ENCODE measurements around the gene DDX43.
"Not testable (repeated sequence)": the region's sequence is repeated elsewhere in the genome, so short reads cannot be mapped to it uniquely, and the experiment has no call there.

Gene DDX43

DNA sequence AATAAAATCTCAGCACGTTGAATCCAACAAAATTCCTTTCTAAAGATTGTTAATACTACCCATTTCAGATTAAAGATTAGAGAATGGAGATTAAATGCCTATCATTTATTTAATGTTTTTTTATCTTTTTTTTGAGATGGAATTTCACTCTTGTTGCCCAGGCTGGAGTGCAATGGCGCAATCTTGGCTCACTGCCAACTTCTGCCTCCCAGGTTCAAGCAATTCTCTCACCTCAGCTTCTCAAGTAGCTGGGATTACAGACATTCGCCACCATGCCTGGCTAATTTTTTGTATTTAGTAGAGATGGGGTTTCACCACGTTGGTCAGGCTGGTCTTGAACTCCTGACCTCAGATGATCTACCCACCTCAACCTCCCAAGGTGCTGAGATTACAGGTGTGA lies 2.4 kb upstream of the DDX43 start:
- not testable (repeated sequence) for H3K4ac ChIP-seq (ENCODE audit: low read length); H3K36me3 ChIP-seq (replicated peaks in 1 of 2; ENCODE audit: control insufficient read depth in 2 of 2, insufficient read depth in 2 of 2, low read length in 2 of 2); H3K79me1 ChIP-seq (ENCODE audit: low read depth, low read length); H2BK5ac ChIP-seq (ENCODE audit: low read length); H3K27ac ChIP-seq (replicated peaks; ENCODE audit: low read length); DNase-seq (ENCODE audit: low spot score); H3K18ac ChIP-seq (ENCODE audit: low read length); H2AK5ac ChIP-seq (ENCODE audit: low read depth, low read length); H3K9me3 ChIP-seq (replicated peaks in 1 of 2; ENCODE audit: control insufficient read depth in 2 of 2, insufficient read depth in 1 of 2, low read depth in 1 of 2, low read length in 2 of 2); H3K4me2 ChIP-seq (ENCODE audit: insufficient read depth, low read length, poor library complexity, severe bottlenecking); H2BK12ac ChIP-seq (ENCODE audit: low read length); H4K8ac ChIP-seq (ENCODE audit: low read depth, low read length); H3K23ac ChIP-seq (ENCODE audit: low read depth, low read length, poor library complexity); H3K4me3 ChIP-seq (ENCODE audit: low read length in 2 of 2); H2BK15ac ChIP-seq (ENCODE audit: low read length); H2BK120ac ChIP-seq (ENCODE audit: low read depth, low read length); H3K4me1 ChIP-seq (ENCODE audit: control insufficient read depth in 2 of 2, insufficient read depth in 1 of 2, low read depth in 1 of 2, low read length in 2 of 2); H2AFZ ChIP-seq (ENCODE audit: low read length); H3K9ac ChIP-seq (ENCODE audit: low read depth, low read length, poor library complexity); H3K14ac ChIP-seq (ENCODE audit: low read length); H4K91ac ChIP-seq (ENCODE audit: low read depth, low read length, poor library complexity)
- H3K27me3 ChIP-seq (ENCODE audit: control insufficient read depth in 3 of 3, insufficient read depth in 3 of 3, low read depth in 1 of 3, low read length in 3 of 3) = peaks cover 0 to 17% (median 0%) of the 10 kb centered on the region in 3 experiments
- WGBS, 2 donors (ENCODE audit: extremely low coverage in 2 of 2, insufficient read length in 2 of 2, insufficient replicate concordance in 1 of 2) = no CpG with 5 or more reads among the region's 4 CpGs

- Histone ChIP-seq H3K79me1 (ENCODE audit: low read depth, low read length) (no peaks in the 10 kb centered on the region), H3K14ac (ENCODE audit: low read length) (no peak overlapping the region), H3K27ac (replicated peaks; ENCODE audit: low read length) (no peak overlapping the region), H3K9ac (ENCODE audit: low read depth, low read length, poor library complexity) (no peak overlapping the region), H2AK5ac (ENCODE audit: low read depth, low read length) (no peak overlapping the region), H2BK5ac (ENCODE audit: low read length) (no peak overlapping the region), H3K18ac (ENCODE audit: low read length) (no peak overlapping the region), H4K8ac (ENCODE audit: low read depth, low read length) (no peak overlapping the region), H2BK12ac (ENCODE audit: low read length) (no peak overlapping the region), H2AFZ (ENCODE audit: low read length) (no peak overlapping the region), H3K4me3 (ENCODE audit: low read length in 2 of 2) (no peak overlapping the region), H3K27me3 (ENCODE audit: control insufficient read depth in 3 of 3, insufficient read depth in 3 of 3, low read depth in 1 of 3, low read length in 3 of 3) (peaks cover 0 to 10% (median 0%) of the 10 kb centered on the region in 3 experiments), H3K4ac (ENCODE audit: low read length) (no peak overlapping the region), H3K9me3 (replicated peaks in 1 of 2; ENCODE audit: control insufficient read depth in 2 of 2, insufficient read depth in 1 of 2, low read depth in 1 of 2, low read length in 2 of 2) (peaks cover 0 to 2% of the 10 kb centered on the region in 2 donors), H2BK120ac (ENCODE audit: low read depth, low read length) (no peak overlapping the region), H3K4me1 (ENCODE audit: control insufficient read depth in 2 of 2, insufficient read depth in 1 of 2, low read depth in 1 of 2, low read length in 2 of 2) (peaks cover 0 to 4% of the 10 kb centered on the region in 2 donors), H3K36me3 (replicated peaks in 1 of 2; ENCODE audit: control insufficient read depth in 2 of 2, insufficient read depth in 2 of 2, low read length in 2 of 2) (no peaks in the 10 kb centered on the region), H3K4me2 (ENCODE audit: insufficient read depth, low read length, poor library complexity, severe bottlenecking) (no peak overlapping the region), H3K23ac (ENCODE audit: low read depth, low read length, poor library complexity) (no peak overlapping the region), H2BK15ac (ENCODE audit: low read length) (no peak overlapping the region), H4K91ac (ENCODE audit: low read depth, low read length, poor library complexity) (no peak overlapping the region)
- no peak for DNase-seq (ENCODE audit: low spot score)
- WGBS, 2 donors (ENCODE audit: extremely low coverage in 2 of 2, insufficient read length in 2 of 2, insufficient replicate concordance in 1 of 2) = no CpG with 5 or more reads among the region's 3 CpGs
These were observed 1.4 kb upstream of the DDX43 start for GRCh38 chr6:73393278-73393677.

DNA sequence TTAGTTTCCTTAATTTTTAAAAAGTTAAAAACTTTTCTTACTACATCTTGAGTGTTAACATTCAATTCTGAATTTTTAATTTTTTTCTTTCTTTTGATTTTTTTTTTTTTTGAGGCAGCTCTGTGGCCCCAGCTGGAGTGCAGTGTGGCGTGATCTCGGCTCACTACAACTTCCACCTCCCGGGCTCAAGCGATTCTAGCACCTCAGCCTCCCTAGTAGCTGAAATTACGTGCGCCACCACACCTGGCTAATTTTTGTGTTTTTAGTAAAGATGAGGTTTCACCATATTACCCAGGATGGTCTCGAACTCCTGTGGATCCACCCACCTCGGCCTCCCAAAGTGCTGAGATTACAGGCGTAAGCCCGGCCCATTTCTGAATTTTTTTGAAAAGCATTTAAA lies 1.2 kb downstream of the DDX43 start:
- Histone ChIP-seq H3K4me2 (ENCODE audit: insufficient read depth, low read length, poor library complexity, severe bottlenecking) (no peak overlapping the region), H3K4me3 (ENCODE audit: low read length in 2 of 2) (no peak overlapping the region), H2BK15ac (ENCODE audit: low read length) (no peak overlapping the region), H3K4ac (ENCODE audit: low read length) (no peak overlapping the region), H3K14ac (ENCODE audit: low read length) (no peak overlapping the region), H3K27me3 (ENCODE audit: control insufficient read depth in 3 of 3, insufficient read depth in 3 of 3, low read depth in 1 of 3, low read length in 3 of 3) (peaks cover 0 to 7% (median 0%) of the 10 kb centered on the region in 3 experiments), H4K8ac (ENCODE audit: low read depth, low read length) (no peak overlapping the region), H2AFZ (ENCODE audit: low read length) (no peak overlapping the region), H2BK120ac (ENCODE audit: low read depth, low read length) (no peak overlapping the region), H2BK5ac (ENCODE audit: low read length) (no peak overlapping the region), H3K9ac (ENCODE audit: low read depth, low read length, poor library complexity) (no peak overlapping the region), H4K91ac (ENCODE audit: low read depth, low read length, poor library complexity) (no peak overlapping the region), H3K36me3 (replicated peaks in 1 of 2; ENCODE audit: control insufficient read depth in 2 of 2, insufficient read depth in 2 of 2, low read length in 2 of 2) (no peaks in the 10 kb centered on the region), H3K23ac (ENCODE audit: low read depth, low read length, poor library complexity) (no peak overlapping the region), H3K27ac (replicated peaks; ENCODE audit: low read length) (no peak overlapping the region), H3K18ac (ENCODE audit: low read length) (no peak overlapping the region), H2AK5ac (ENCODE audit: low read depth, low read length) (no peak overlapping the region), H3K4me1 (ENCODE audit: control insufficient read depth in 2 of 2, insufficient read depth in 1 of 2, low read depth in 1 of 2, low read length in 2 of 2) (no peaks in the 10 kb centered on the region), H2BK12ac (ENCODE audit: low read length) (no peak overlapping the region), H3K79me1 (ENCODE audit: low read depth, low read length) (no peaks in the 10 kb centered on the region), H3K9me3 (replicated peaks in 1 of 2; ENCODE audit: control insufficient read depth in 2 of 2, insufficient read depth in 1 of 2, low read depth in 1 of 2, low read length in 2 of 2) (peaks cover 0 to 2% of the 10 kb centered on the region in 2 donors)
- WGBS, 2 donors (ENCODE audit: extremely low coverage in 2 of 2, insufficient read length in 2 of 2, insufficient replicate concordance in 1 of 2) = no CpG with 5 or more reads among the region's 10 CpGs
- DNase-seq (ENCODE audit: low spot score) = no peak

- Histone ChIP-seq H3K23ac (ENCODE audit: low read depth, low read length, poor library complexity) (no peak overlapping the region), H3K27ac (replicated peaks; ENCODE audit: low read length) (no peak overlapping the region), H3K14ac (ENCODE audit: low read length) (no peak overlapping the region), H3K4me2 (ENCODE audit: insufficient read depth, low read length, poor library complexity, severe bottlenecking) (no peak overlapping the region), H2AFZ (ENCODE audit: low read length) (no peak overlapping the region), H2BK5ac (ENCODE audit: low read length) (no peak overlapping the region), H3K36me3 (replicated peaks in 1 of 2; ENCODE audit: control insufficient read depth in 2 of 2, insufficient read depth in 2 of 2, low read length in 2 of 2) (no peaks in the 10 kb centered on the region), H3K9me3 (replicated peaks in 1 of 2; ENCODE audit: control insufficient read depth in 2 of 2, insufficient read depth in 1 of 2, low read depth in 1 of 2, low read length in 2 of 2) (no peaks in the 10 kb centered on the region), H3K4me3 (ENCODE audit: low read length in 2 of 2) (no peak overlapping the region), H3K27me3 (ENCODE audit: control insufficient read depth in 3 of 3, insufficient read depth in 3 of 3, low read depth in 1 of 3, low read length in 3 of 3) (peaks cover 0 to 7% (median 0%) of the 10 kb centered on the region in 3 experiments), H2BK120ac (ENCODE audit: low read depth, low read length) (no peak overlapping the region), H4K91ac (ENCODE audit: low read depth, low read length, poor library complexity) (no peak overlapping the region), H4K8ac (ENCODE audit: low read depth, low read length) (no peak overlapping the region), H3K4me1 (ENCODE audit: control insufficient read depth in 2 of 2, insufficient read depth in 1 of 2, low read depth in 1 of 2, low read length in 2 of 2) (no peaks in the 10 kb centered on the region), H2BK15ac (ENCODE audit: low read length) (no peak overlapping the region), H3K18ac (ENCODE audit: low read length) (no peak overlapping the region), H2AK5ac (ENCODE audit: low read depth, low read length) (no peak overlapping the region), H3K9ac (ENCODE audit: low read depth, low read length, poor library complexity) (no peak overlapping the region), H2BK12ac (ENCODE audit: low read length) (no peak overlapping the region), H3K4ac (ENCODE audit: low read length) (no peak overlapping the region), H3K79me1 (ENCODE audit: low read depth, low read length) (no peaks in the 10 kb centered on the region)
- DNase-seq (ENCODE audit: low spot score) = no peak
These were observed 6.0 kb downstream of the DDX43 start for GRCh38 chr6:73400656-73401055.
